PC-9 (cell line): ENCODE data around the gene LINGO3. TPM values are rescaled to one million over a fixed set of nuclear protein-coding genes. Genes with fewer than 3 reads are reported as not detected.

Source experiments
- BruUV-seq: library from RNA; stranded (reverse); fragments of 400-500 nt; replicated peaks from 2 replicates; lab custom pipeline; 2021; lab: Mats Ljungman, UMichigan
- CTCF ChIA-PET: fragments of 300-600 bp; sonication (Branson Sonifier 250); formaldehyde crosslinking; loops from one replicate; lab custom pipeline; 2022; ENCODE audit warnings: antibody characterized with exemption; lab: Charles Lee
- POLR2A ChIA-PET: fragments of 300-600 bp; sonication (Branson Sonifier 250); formaldehyde crosslinking; loops from one replicate; lab custom pipeline; 2022; ENCODE audit warnings: antibody characterized with exemption; ENCODE audit not compliant: unreplicated experiment; lab: Charles Lee
- DNase-seq, 2 experiments: peaks; one replicate each; pipeline versions ENCODE4 v3.0.0 to v3.0.0-alpha.2; 2015 to 2022; ENCODE audit warnings: mixed read lengths in 1 of 2
- H2AFZ ChIP-seq: fragments of 200-600 bp; sonication (generic); 2 replicates; pipeline ENCODE4 v1.8.1; 2017; ENCODE audit warnings: antibody characterized with exemption
- H3F3A ChIP-seq: fragments of 200-600 bp; sonication (generic); 2 replicates; pipeline ENCODE4 v1.8.1; 2017; ENCODE audit warnings: antibody characterized with exemption, mild to moderate bottlenecking, low read depth; ENCODE audit not compliant: insufficient read depth
- H3K27ac ChIP-seq: fragments of 200-600 bp; sonication (generic); 2 replicates; pipeline ENCODE4 v1.6.1; 2016; ENCODE audit warnings: mixed run types
- H3K27me3 ChIP-seq: fragments of 200-600 bp; sonication (generic); 2 replicates; pipeline ENCODE4 v1.6.1; 2016; ENCODE audit warnings: low read depth, mixed run types; ENCODE audit not compliant: insufficient read depth
- H3K36me3 ChIP-seq: fragments of 200-600 bp; sonication (generic); 2 replicates; pipeline ENCODE4 v1.6.1; 2016; ENCODE audit warnings: low read depth, mixed run types
- H3K4me1 ChIP-seq: fragments of 200-600 bp; sonication (generic); replicated peaks from 2 replicates; pipeline ENCODE4 v1.6.1; 2016; ENCODE audit warnings: mixed run types; ENCODE audit not compliant: insufficient read depth
- H3K4me2 ChIP-seq: fragments of 200-600 bp; sonication (generic); 2 replicates; pipeline ENCODE4 v1.6.1; 2017; ENCODE audit warnings: mixed run types
- H3K4me3 ChIP-seq: fragments of 200-600 bp; sonication (generic); 2 replicates; pipeline ENCODE4 v1.6.1; 2016; ENCODE audit warnings: mixed run types
- H3K79me2 ChIP-seq: fragments of 200-600 bp; sonication (generic); 2 replicates; pipeline ENCODE4 v1.6.1; 2017; ENCODE audit warnings: low read depth, mixed run types
- H3K9me2 ChIP-seq: fragments of 200-600 bp; sonication (generic); 2 replicates; pipeline ENCODE4 v1.8.1; 2017; ENCODE audit warnings: mild to moderate bottlenecking; ENCODE audit not compliant: insufficient read depth
- H3K9me3 ChIP-seq: fragments of 200-600 bp; sonication (generic); 2 replicates; pipeline ENCODE4 v1.8.1; 2016; ENCODE audit warnings: low read depth; ENCODE audit not compliant: insufficient read depth
- H4K20me1 ChIP-seq: fragments of 200-600 bp; sonication (generic); 2 replicates; pipeline ENCODE4 v1.8.1; 2017; ENCODE audit not compliant: insufficient read depth
- CTCF ChIP-seq: fragments of 200-600 bp; sonication (generic); conservative IDR thresholded peaks from 2 replicates; pipeline ENCODE4 v1.6.1; 2017; ENCODE audit warnings: mixed run types, antibody characterized with exemption, mild to moderate bottlenecking, moderate library complexity
- EZH2 ChIP-seq: fragments of 200-600 bp; sonication (generic); IDR thresholded peaks from 2 replicates; pipeline ENCODE4 v1.8.0; 2017; ENCODE audit warnings: antibody characterized with exemption, low read depth
- intact Hi-C: fragments of 100-400 bp; cut with micrococcal nuclease; formaldehyde crosslinking; loops from one replicate; pipeline ENCODE4 v1.10.0; 2022; ENCODE audit not compliant: unreplicated experiment
- total RNA-seq: library from RNA; stranded (reverse); gene quantifications from 2 replicates; pipeline ENCODE4 v1.2.3, GENCODE V29; 2021

LINGO3 gene
- total RNA-seq, 1 experiment from 2014 or later = not detected

- ChIA-PET POLR2A (no interaction called here), CTCF (no interaction called here)
- DNase-seq = no peak
- no peaks in the 10 kb centered on the region for H3K9me3 ChIP-seq
- no peak overlapping the region for H3K4me3 ChIP-seq
- H3K4me1 ChIP-seq = no peaks in the 10 kb centered on the region
- no peaks in the 10 kb centered on the region for H3K79me2 ChIP-seq
- no peak overlapping the region for H3K27ac ChIP-seq
- no peaks in the 10 kb centered on the region for H3K9me2 ChIP-seq
- TF ChIP-seq CTCF = no peak
- TF ChIP-seq EZH2 = no peak
- intact Hi-C loops = no loop called here
- H3F3A ChIP-seq = peaks cover 8% of the 10 kb centered on the region; the same call in 1 of the 2 replicates
- no TSS peak for BruUV-seq
- H3K36me3 ChIP-seq = no peaks in the 10 kb centered on the region
- H3K27me3 ChIP-seq = no peaks in the 10 kb centered on the region
- H4K20me1 ChIP-seq = no peaks in the 10 kb centered on the region
- H3K4me2 ChIP-seq = no peak overlapping the region
- H2AFZ ChIP-seq = no peak overlapping the region
Observed at GRCh38 chr19:2340496-2341243, 32.7 kb upstream of the LINGO3 start.

DNA sequence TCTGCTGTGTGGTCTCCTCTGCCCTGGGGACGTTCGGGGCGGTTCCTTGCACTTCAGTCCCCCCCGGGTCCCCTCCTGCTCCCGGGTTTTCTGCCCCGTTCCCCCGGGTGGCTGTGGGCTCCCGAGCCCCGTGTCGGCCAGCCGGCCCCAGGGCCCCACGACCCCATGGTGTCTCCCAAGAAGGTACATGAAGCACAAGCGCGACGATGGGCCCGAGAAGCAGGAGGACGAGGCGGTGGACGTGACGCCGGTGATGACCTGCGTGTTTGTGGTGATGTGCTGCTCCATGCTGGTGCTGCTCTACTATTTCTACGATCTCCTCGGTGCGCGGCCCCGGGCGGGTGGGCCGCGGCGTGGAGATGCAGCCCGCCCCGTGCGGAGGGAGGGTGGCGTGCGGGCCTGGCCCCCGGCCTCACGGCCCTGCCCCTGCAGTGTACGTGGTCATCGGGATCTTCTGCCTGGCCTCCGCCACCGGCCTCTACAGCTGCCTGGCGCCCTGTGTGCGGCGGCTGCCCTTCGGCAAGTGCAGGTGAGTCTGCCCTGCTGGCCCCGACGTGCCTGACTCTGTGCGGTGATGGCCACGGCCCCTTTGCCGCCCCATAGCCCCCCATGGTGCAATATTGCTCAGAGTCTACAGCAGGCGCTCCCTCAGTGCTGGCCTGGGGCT lies 31.8 kb upstream of the LINGO3 start:
- Histone ChIP-seq H3K27me3 (no peaks in the 10 kb centered on the region), H3K4me3 (no peak overlapping the region), H3K9me3 (no peaks in the 10 kb centered on the region), H3K36me3 (no peaks in the 10 kb centered on the region), H3F3A (peaks cover 12% of the 10 kb centered on the region; the same call in 1 of the 2 replicates), H3K4me1 (no peaks in the 10 kb centered on the region), H2AFZ (no peak overlapping the region), H3K79me2 (no peaks in the 10 kb centered on the region), H3K27ac (no peak overlapping the region), H4K20me1 (no peaks in the 10 kb centered on the region), H3K4me2 (no peak overlapping the region), H3K9me2 (no peaks in the 10 kb centered on the region)
- no peak for DNase-seq
- ChIA-PET CTCF (no interaction called here), POLR2A (no interaction called here)
- intact Hi-C loops = no loop called here
- no TSS peak for BruUV-seq
- no peak for TF ChIP-seq EZH2
- TF ChIP-seq CTCF = no peak

DNA sequence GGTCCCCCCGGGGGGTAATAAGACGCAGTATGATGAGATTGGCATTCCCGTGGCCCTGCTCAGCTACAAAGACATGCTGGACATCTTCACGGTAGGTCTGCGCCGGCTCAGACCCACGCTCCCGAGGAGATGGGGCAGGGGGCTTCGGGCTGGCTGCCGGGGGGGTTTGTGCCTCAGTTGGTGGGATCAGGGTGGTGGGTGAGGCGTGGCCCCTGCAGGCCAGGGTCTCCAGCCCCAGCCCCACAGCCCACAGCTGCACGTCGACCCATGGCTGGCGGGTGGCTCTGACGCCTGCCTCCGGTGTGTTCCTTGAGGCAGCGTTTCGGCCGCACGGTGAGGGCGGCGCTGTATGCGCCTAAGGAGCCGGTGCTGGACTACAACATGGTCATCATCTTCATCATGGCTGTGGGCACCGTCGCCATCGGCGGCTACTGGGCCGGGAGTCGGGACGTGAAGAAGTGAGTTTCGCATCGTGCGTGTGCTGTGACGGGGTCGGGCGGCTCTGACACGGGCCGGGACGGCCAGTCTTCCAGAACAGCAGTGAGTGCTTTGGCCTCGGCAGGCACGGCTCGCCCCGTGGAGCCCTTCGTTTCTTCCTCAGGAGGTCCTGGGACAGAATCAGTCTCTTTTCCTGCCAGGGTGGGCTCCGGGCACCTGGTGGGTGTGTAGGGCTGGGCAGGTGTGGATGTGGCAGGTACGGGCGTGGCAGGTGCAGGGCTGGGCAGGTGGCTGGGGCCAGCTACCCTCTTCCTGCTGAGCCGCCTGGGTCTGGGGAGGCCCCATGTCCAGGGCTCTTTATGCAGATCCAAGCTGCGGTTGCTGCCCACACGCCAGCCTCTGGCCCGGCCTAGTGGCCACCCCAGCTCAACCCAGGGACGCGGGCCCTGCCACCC lies 31.0 kb upstream of the LINGO3 start:
- ChIA-PET POLR2A (no interaction called here), CTCF (no interaction called here)
- no peaks in the 10 kb centered on the region for H3K79me2 ChIP-seq
- TF ChIP-seq CTCF (no peak), EZH2 (no peak)
- no peaks in the 10 kb centered on the region for H3K4me1 ChIP-seq
- no peaks in the 10 kb centered on the region for H3K36me3 ChIP-seq
- no TSS peak for BruUV-seq
- intact Hi-C loops = no loop called here
- H2AFZ ChIP-seq = no peak overlapping the region
- no peaks in the 10 kb centered on the region for H4K20me1 ChIP-seq
- H3K4me3 ChIP-seq = no peak overlapping the region
- H3K9me2 ChIP-seq = no peaks in the 10 kb centered on the region
- no peaks in the 10 kb centered on the region for H3K27me3 ChIP-seq
- DNase-seq = no peak
- no peak overlapping the region for H3K27ac ChIP-seq
- H3K4me2 ChIP-seq = no peak overlapping the region
- H3K9me3 ChIP-seq = no peaks in the 10 kb centered on the region
- peaks cover 15% of the 10 kb centered on the region; the same call in 1 of the 2 replicates for H3F3A ChIP-seq
